Measurements from ENCODE around the gene KRT27. TPM values are rescaled to one million over a fixed set of nuclear protein-coding genes. Genes with fewer than 3 reads are reported as not detected.
"Not testable (repeated sequence)": the region's sequence is repeated elsewhere in the genome, so short reads cannot be mapped to it uniquely, and the experiment has no call there.

The KRT27 gene
- total RNA-seq, 2 donors from 2014 or later = 0.42 TPM; not detected in 1

DNA sequence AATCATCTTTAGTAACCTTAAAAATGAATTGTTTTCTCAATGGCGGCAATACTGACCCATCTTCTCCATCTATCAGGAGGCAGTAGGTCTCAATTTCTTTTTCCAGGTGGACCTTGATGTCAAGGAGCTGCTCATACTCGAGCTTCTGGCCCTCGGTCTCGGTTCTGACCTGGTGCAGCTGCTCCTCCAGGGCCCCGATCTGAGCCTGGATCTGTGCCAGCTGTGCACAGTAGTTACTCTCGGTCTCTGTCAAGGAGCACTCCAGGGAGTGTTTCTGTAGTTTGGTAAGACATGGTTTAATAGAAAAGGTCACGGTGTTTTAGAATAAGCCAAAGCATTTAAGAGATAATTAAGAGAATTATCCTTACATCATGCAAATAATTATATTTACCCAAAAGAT is 4.9 kb downstream of the KRT27 start:
- intact Hi-C loops (cut with DNase I) = no loop called here
- no peak for DNase-seq (ENCODE audit: low spot score)

DNA sequence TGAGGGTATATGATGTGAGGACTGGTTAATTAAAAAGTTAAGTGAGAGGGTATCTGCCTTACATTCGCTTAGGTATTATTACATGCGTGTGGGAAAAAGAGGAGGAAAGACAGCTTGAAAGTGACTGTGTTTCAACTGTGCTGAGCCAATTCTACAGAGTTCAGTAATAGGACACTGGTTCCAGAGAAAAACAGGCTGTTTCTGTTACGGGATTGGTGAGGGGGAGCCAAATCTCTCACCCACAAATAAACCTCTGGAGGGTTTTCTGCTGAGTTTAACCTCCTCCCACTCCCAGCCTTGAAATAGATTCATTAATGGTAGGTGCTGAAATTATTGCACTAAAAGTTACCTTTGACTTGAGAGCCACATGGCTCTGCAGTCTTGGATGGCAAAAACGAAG is 6.4 kb downstream of the KRT27 start:
- no peak for DNase-seq (ENCODE audit: low spot score)
- intact Hi-C loops (cut with DNase I) = no loop called here

DNA sequence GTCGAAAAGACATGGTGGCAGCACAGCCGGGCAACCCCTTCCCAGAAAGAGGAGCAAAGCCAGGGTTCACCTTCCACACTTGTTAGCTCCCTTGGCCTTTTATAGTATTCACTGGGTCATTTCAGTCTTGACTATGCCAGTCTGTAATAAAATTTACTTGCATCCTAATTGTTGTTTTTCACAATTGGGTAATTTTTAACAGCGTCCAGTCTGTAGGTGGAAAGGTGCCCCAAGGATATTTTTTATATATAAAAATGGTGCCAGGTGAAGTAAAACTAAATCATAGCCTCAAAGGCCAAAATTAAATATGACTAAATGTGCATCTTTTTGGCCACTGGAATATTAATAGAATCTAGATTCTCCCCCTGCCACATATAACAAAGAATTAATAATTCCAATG is 10.2 kb downstream of the KRT27 start, which contains the start of gene KRT26:
Gene KRT26 (minus strand): TSS at position 101 of the 400 bp plus-strand sequence. CDS start 88 bp downstream, at position 13.
- no peak for DNase-seq (ENCODE audit: low spot score)
- intact Hi-C loops (cut with DNase I) = no loop called here

DNA sequence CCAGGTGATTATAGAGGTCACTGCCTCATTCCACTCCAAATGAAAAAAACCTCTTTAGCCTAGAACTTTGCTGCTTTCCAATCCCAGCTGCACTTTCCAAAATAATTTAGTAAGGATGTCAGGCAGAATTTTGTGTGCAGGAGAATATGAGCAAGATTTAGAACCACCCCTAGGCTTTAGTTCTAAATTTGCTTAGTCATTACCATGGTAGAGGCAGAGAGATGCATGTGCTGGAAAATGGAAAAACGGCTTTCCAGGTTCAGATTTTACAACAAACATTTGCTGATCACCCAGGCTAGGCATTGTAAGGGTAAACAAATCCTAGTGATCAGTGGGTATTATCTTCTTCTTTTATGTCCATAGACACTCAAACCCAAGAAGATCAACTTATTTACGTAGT is 16.7 kb downstream of the KRT27 start:
- no peak for DNase-seq (ENCODE audit: low spot score)
- intact Hi-C loops (cut with DNase I) = no loop called here

DNA sequence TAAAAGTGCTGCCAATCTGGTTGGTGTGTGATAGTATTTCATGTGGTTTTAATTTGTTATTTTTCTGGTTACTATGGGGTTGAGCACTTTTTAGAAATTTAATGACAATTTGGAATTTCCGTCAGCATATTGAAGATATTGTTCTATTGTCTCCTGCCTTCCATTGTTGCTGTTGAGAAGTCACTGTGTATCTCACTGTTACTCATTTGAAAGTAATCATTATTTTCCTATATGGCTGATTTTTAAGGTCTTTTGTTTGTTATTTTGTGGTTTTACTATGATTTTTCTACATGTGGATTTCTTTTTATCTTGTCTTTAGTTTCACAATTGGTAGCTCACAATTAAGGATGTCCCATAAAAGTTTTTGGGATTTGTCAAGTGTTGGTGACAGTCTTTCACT is 18.6 kb downstream of the KRT27 start:
- intact Hi-C loops (cut with DNase I) = no loop called here
- no peak for DNase-seq (ENCODE audit: low spot score)

DNA sequence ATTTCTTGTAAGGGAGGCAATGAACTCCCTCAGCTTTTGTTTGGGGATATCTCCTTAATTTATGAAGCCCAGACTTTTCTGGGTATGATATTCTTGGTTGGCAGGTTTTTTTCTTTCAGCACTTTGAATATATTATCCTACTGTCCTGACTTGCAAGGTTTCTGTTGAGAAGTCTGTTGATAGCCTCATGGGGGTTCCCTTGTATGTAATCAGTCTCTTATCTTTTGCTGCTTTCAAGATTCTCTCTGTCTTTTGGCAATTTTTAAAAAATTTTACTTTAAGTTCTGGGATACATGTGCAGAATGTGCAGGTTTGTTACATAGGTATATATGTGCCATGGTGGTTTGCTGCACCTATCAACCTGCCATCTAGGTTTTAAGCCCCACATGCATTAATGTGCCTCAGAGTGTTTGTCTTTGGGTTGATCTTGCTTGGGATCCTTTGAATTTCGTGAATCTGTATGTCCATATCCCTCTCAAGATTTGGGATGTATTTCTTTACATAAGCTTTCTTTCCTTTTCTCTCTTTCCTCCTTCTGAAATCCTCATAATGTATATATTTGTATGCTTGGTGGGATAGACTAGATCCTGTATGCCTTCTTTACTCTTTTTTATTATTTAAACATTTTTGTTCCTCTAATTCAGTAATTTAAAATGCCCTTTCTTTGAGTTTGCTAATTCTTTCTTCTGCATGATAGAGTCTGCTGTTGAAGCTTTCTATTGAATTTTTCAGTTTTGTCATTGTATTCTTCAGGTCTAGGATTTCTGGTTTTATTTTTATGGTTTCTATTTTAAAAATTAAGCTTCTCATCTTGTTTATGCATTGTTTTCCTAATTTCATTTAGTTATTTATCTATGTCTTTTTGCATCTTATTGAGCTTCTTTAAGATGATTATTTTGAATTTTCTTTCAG is 22.0 kb downstream of the KRT27 start:
- intact Hi-C loops (cut with DNase I) = no loop called here
- DNase-seq (ENCODE audit: low spot score) = no peak

DNA sequence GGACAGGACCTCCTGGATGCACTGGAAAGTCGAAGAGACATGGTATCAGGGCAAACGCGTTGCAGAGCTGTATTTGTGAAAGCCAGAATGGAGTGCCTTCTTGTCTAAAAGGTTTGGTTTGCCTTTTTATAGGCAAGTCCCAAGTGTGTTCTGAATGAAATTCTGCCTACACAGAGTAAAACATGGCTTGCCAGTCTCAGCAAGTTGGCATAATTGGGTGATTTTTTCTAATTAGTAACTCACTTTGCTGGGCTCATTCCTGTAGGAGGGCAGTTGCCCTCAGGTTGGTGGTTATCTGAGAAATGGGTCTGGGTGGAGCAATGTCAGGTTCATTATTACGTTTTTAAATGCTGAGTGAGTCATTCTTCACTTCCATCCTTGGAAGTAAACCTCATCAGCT is 27.1 kb downstream of the KRT27 start, which contains the start of gene KRT25:
Gene KRT25 (minus strand): TSS at position 101 of the 400 bp plus-strand sequence. CDS start 60 bp downstream, at position 41.
- no peak for DNase-seq (ENCODE audit: low spot score)
- intact Hi-C loops (cut with DNase I) = no loop called here

DNA sequence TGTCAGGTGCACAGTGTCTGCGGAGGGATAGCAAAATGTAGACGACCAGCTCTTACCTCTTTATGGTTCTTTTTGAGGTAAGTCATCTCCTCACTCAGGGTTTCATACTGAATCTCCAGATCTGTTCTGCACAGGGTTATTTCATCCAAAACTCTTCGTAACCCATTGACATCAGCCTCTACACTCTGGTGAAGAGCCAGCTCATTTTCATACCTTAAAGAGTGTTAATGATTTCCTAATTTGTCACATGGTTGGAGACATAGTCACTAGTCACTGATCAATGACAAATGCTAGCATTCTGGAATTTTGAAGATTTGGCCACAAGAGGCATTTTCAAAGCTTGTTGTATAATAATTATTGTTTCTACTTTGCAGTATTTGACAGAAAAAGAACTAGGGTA is 28.5 kb downstream of the KRT27 start:
- intact Hi-C loops (cut with DNase I) = no loop called here
- no peak for DNase-seq (ENCODE audit: low spot score)

DNA sequence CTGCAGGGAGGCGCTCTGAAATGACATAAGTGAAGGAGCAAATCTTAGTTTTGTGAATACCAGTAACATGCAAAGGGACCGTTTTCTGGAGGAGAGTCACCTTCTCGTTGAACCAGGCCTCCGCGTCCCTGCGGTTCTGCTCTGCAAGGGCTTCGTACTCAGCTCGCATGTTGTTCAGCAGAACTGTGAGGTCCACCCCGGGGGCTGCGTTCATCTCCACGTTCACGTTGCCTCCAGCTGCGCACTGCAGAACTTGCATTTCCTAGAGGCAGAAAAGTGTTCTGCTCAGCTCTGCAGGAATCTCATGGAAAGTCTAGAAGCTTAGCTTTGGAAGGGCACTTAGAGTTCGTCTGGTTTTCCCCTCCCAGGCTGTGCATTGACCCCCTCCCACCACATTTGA is 31.3 kb downstream of the KRT27 start:
- DNase-seq (ENCODE audit: low spot score) = no peak
- intact Hi-C loops (cut with DNase I) = no loop called here

DNA sequence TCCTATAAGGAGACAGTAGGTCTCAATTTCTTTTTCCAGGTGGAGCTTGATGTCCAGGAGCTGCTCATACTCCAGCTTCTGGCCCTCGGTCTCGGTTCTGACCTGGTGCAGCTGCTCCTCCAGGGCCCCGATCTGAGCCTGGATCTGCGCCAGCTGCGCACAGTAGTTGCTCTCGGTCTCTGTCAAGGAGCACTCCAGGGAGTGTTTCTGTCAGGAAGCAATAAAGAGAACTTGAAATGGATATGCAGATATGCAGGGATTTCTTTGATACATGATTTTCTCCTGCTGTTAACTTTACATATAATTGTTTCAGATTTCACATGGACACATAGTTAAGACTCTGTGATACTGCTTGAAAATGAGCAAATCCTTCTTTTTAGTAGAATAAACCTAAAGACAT is 32.0 kb downstream of the KRT27 start:
- intact Hi-C loops (cut with DNase I) = no loop called here
- no peak for DNase-seq (ENCODE audit: low spot score)

DNA sequence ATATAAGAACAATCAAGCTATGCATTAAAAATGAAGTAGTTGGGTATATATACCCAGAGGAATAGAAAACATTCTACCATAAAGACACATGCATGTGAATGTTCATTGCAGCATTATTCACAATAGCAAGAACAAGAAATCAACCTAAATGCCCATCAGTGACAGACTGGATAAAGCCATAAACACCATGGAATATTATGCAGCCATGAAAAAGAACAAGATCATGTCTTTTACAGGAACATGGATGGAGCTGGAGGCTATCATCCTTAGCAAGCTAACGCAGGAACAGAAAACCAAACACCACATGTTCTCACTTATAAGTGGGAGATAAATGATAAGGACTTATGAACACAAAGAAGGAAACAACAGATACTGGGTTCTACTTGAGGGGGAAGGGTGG is 33.7 kb downstream of the KRT27 start:
- intact Hi-C loops (cut with DNase I) = not testable (repeated sequence)

DNA sequence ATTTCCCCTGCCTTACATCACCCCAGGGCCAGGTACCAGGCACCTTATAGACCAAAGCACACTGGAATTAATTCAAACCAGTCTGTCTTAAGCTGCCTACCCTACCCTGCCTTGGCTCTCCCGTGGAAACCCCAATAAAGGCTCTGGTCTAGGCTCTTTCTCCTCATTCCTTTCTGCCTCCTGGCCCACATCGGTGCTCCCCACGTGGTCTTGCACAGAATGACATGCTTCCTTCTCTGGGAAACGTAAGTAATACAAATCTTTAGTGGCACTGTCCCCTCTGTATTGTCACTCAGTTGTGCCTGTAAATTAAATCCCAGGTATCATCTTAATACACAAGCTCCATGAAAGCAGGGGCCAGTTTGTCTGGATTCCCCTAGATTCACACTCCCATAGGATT is 43.8 kb downstream of the KRT27 start:
- intact Hi-C loops (cut with DNase I) = no loop called here
- DNase-seq (ENCODE audit: low spot score) = no peak

More for the DNA sequence above, 33.7 kb downstream of the KRT27 start:
- not testable (repeated sequence) for DNase-seq (ENCODE audit: low spot score)

DNA sequence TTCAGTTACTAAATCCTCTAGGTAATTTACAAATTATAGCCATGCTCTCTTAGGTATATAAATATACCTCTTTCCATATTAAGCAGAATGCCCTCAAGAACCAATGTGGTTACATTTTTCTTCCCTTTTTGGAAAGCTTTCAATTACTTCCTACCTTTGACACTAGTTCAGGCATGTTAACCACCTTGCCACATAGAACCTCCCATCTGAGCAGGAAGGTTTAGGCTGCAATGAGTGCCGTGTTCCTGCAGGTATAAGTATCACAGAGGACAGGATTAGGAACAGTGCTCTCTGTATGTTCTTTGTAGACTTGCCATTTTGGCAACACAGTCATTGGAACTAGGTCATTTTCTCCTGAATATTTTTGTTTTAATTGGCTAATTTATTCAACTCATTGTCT is 47.3 kb downstream of the KRT27 start:
- intact Hi-C loops (cut with DNase I) = no loop called here
- DNase-seq (ENCODE audit: low spot score) = no peak

DNA sequence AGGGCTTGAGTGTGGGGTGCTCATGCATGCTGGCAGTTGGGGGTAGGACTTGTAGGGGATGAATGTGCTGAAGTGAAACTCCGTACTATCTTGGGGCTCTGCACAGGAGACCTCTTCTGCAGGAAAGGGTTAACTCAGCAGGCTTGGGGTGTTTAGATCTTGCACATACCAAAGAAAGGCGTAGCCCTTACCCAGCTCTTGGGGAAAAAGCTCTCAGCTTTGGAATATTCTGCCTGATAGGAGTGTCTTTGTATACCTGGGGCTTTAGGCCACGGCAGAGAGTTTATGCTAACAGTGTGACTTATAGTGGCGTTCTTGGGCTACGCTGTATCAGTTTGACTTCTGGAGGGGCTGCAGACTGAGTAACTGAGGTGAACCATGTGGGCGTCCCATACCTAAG is 48.3 kb downstream of the KRT27 start:
- intact Hi-C loops (cut with DNase I) = no loop called here
- DNase-seq (ENCODE audit: low spot score) = no peak

DNA sequence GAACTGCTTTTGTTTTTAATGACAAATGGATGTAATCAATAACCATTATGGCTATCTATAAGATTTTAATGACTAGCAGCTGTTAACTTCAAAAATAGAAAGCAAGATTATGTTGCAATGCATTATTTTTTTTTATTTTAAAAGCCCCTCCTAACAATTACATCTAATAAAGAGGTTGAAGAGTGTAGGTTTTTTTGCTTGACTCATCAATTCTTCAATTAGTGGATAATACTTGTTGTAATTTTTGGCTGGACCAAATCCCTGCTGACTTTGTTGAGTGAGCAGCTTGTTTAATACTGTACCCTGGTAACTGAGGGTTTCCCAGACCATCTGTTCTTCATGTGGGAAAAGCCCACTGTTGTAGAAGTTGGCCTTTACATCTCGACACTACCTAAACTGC is 51.4 kb downstream of the KRT27 start:
- DNase-seq (ENCODE audit: low spot score) = no peak
- intact Hi-C loops (cut with DNase I) = no loop called here

DNA sequence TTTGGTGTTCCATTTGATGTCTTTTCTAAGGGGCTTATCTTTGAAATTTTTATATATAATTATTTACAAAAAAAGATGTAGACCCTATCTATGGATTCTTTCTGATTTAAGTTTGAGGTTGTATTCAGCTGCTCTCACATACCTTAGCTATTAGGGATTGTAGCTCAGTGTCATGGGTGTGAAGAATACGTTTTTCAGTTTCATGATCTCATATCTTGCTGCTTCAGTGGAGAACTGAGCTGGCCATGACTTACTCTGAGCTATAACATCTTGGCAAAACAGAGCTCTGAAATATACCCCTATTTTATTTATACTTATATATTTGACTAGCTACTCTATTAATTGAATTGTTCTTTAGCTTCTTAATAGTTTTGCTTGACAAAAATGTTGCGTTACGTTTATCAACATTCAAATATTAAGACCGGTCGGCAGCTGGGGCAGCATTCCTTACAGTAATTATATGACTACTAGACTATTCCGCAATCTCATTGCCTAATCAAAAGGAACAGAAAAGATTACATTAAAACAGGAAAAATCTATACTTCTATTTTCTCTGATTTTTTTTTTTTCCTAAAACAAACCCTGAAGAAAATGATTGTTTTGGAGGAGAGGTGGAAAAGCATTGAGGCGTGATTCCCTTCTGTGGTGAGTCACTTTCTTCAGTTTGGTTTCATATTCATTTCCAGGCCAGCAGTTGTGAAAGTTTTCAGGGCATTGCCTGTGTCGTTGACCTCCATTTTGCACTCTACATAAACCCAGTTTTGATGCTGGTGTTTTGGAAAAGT is 54.7 kb downstream of the KRT27 start:
- no peak for DNase-seq (ENCODE audit: low spot score)

DNA sequence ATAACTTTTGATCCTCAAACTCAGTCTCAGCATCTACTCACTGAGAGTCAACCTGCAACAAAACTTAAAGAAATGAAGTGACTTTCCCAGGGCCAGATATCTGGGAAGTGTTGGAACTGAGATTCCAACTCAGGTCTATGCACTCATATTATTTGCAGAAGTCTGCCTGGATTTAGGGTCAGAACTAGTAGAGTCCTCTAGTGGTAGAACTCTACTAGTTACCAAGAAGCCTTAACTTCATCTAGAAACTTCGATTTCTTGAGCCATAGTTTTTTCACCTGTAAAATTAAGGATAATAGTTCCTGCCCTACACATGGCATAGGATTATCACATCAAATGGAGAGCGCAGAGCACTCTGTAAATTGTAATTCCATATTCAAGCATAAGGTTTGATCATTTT is 55.4 kb downstream of the KRT27 start:
- no peak for DNase-seq (ENCODE audit: low spot score)
- intact Hi-C loops (cut with DNase I) = no loop called here

More for the DNA sequence above, 54.7 kb downstream of the KRT27 start:
- intact Hi-C loops (cut with DNase I) = no loop called here

Measured in posterior vena cava (tissue), 2 donors.